Skeletal muscle satellite cell (primary cell): ENCODE results near the gene PNKD. TPM values are rescaled to one million over a fixed set of nuclear protein-coding genes. Genes with fewer than 3 reads are reported as not detected.

Experiments
- H3K27me3 ChIP-seq: 2 replicates; pipeline ENCODE4 v1.7.0; 2013; ENCODE audit warnings: low read length; ENCODE audit not compliant: control insufficient read depth, insufficient read depth
- H3K36me3 ChIP-seq: 2 replicates; pipeline ENCODE4 v1.7.0; 2013; ENCODE audit warnings: mild to moderate bottlenecking, control low read depth, low read length; ENCODE audit not compliant: insufficient read depth
- H3K4me1 ChIP-seq: 2 replicates; pipeline ENCODE4 v1.7.0; 2013; ENCODE audit warnings: low read length; ENCODE audit not compliant: control insufficient read depth, insufficient read depth
- H3K4me2 ChIP-seq: 2 replicates; pipeline ENCODE4 v1.7.0; 2013; ENCODE audit warnings: mild to moderate bottlenecking, low read length
- H3K4me3 ChIP-seq: 2 replicates; pipeline ENCODE4 v1.7.0; 2013; ENCODE audit warnings: low read length
- H3K9ac ChIP-seq: 2 replicates; pipeline ENCODE4 v1.7.0; 2013; ENCODE audit warnings: mild to moderate bottlenecking, low read depth, low read length, moderate library complexity
- H3K9me3 ChIP-seq: replicated peaks from 2 replicates; pipeline ENCODE4 v1.7.0; 2013; ENCODE audit warnings: mild to moderate bottlenecking, control low read depth, low read length
- total RNA-seq: library from RNA; depleted of rRNA; stranded (reverse); fragments of >200 nt; gene quantifications from 2 replicates; pipeline ENCODE4 v1.2.3, GENCODE V29; 2012; rRNA removed

PNKD gene, protein sequence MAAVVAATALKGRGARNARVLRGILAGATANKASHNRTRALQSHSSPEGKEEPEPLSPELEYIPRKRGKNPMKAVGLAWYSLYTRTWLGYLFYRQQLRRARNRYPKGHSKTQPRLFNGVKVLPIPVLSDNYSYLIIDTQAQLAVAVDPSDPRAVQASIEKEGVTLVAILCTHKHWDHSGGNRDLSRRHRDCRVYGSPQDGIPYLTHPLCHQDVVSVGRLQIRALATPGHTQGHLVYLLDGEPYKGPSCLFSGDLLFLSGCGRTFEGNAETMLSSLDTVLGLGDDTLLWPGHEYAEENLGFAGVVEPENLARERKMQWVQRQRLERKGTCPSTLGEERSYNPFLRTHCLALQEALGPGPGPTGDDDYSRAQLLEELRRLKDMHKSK
- 20.3 and 22.6 TPM in 2 replicates for total RNA-seq

- Histone ChIP-seq H3K9ac (peak within 1 kb of the TSS; percentile 95), H3K36me3 (peaks cover 43% of the 10 kb centered on the region), H3K4me1 (peaks cover 27% of the 10 kb centered on the region), H3K4me3 (peak within 1 kb of the TSS; percentile 98), H3K27me3 (no peaks in the 10 kb centered on the region), H3K4me2 (peak within 1 kb of the TSS; percentile 98), H3K9me3 (no peaks in the 10 kb centered on the region)
Observed at GRCh38 chr2:218269900-218270720, at the start of gene PNKD, which contains the start of gene AAMP. TSS of gene PNKD (plus strand) at chr2:218270519. CDS start at chr2:218270536, 17 bp downstream. TSS of gene AAMP (minus strand) at chr2:218270137. CDS start at chr2:218270086, 51 bp downstream.

GRCh38 chr2:218221000-218221399, 49.3 kb upstream of the PNKD start:
- Histone ChIP-seq H3K36me3 (peaks cover 57% of the 10 kb centered on the region), H3K27me3 (no peaks in the 10 kb centered on the region), H3K4me3 (peak overlapping the region; percentile 33), H3K9me3 (no peaks in the 10 kb centered on the region), H3K4me1 (peaks cover 49% of the 10 kb centered on the region), H3K9ac (no peak overlapping the region), H3K4me2 (peak overlapping the region; percentile 90)

DNA sequence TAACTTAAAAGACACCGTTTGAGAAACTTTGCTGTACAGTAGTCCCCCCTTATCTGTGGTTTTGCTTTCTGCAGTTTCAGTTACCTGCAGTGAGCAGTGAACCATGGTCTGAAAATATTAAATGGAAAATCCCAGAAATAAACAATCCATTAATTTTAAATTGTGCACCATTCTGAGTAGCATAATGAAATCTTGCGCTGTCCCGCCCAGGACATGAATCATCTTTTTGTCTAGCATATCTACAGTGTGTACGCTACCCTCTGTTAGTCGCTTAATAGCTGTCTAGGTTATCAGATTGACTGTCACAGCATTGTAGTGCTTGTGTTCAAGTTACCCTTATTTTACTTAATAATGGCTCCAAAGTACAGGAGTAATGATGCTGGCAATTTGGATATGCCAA, 47.3 kb upstream of the PNKD start:
- Histone ChIP-seq H3K9me3 (no peaks in the 10 kb centered on the region), H3K9ac (no peak overlapping the region), H3K4me1 (peaks cover 42% of the 10 kb centered on the region), H3K36me3 (peaks cover 67% of the 10 kb centered on the region), H3K4me3 (no peak overlapping the region), H3K4me2 (peak overlapping the region; percentile 8), H3K27me3 (no peaks in the 10 kb centered on the region)

- no peak overlapping the region for H3K9ac ChIP-seq
- no peak overlapping the region for H3K4me3 ChIP-seq
- no peaks in the 10 kb centered on the region for H3K9me3 ChIP-seq
- H3K4me2 ChIP-seq: no peak overlapping the region
- H3K4me1 ChIP-seq: peaks cover 46% of the 10 kb centered on the region
- no peaks in the 10 kb centered on the region for H3K27me3 ChIP-seq
- peaks cover 75% of the 10 kb centered on the region for H3K36me3 ChIP-seq
Observed at GRCh38 chr2:218224186-218224585, 46.1 kb upstream of the PNKD start.

DNA sequence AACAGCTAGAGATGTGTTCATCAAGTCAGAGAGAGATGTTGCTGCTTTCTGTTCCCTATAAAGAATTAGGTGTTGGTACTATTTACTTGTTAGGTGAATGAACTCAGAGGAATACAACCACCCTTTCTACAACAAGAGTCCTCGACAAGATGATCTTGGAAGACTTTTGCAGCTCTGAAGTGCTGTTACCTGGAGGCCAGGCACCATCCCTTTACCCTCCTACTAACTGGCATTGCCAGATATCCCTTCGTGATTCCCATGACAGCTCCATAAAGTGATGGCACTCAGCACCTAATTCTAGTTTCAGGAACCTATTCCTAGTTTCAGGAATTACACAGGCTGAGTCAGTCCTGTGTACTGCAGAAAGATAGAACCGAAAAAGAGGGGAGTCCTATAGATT, 43.4 kb upstream of the PNKD start:
- H3K4me3 ChIP-seq: no peak overlapping the region
- H3K4me1 ChIP-seq: peaks cover 42% of the 10 kb centered on the region
- H3K4me2 ChIP-seq: no peak overlapping the region
- no peaks in the 10 kb centered on the region for H3K9me3 ChIP-seq
- H3K9ac ChIP-seq: no peak overlapping the region
- H3K27me3 ChIP-seq: no peaks in the 10 kb centered on the region
- peaks cover 75% of the 10 kb centered on the region for H3K36me3 ChIP-seq

GRCh38 chr2:218228366-218229090, 41.8 kb upstream of the PNKD start:
- Histone ChIP-seq H3K9me3 (no peaks in the 10 kb centered on the region), H3K36me3 (peaks cover 73% of the 10 kb centered on the region), H3K4me1 (peaks cover 29% of the 10 kb centered on the region), H3K4me2 (peak overlapping the region; percentile 5), H3K4me3 (no peak overlapping the region), H3K9ac (no peak overlapping the region), H3K27me3 (no peaks in the 10 kb centered on the region)

DNA sequence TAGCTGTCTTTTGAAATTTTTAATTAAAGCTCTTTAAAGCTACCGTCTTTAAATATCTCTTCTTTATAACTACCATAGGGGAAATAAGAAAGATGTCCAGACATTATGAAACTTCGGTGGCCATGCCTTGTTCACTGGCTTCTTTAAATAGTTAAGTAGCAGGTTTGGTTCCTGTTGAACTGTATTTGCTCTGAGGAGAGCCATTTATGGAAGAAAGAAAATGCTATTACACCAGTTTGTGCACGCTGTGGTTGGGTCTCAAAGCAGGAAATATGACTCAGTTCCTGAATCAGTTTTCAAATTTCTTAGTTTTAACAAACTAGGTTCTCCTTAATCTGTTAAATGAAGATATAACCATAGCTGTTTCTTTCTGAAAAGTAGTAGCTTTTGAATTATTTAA, 41.1 kb upstream of the PNKD start:
- Histone ChIP-seq H3K4me3 (no peak overlapping the region), H3K9ac (peak overlapping the region; percentile 43), H3K9me3 (no peaks in the 10 kb centered on the region), H3K4me1 (peaks cover 26% of the 10 kb centered on the region), H3K27me3 (no peaks in the 10 kb centered on the region), H3K36me3 (peaks cover 74% of the 10 kb centered on the region), H3K4me2 (peak overlapping the region; percentile 5)

DNA sequence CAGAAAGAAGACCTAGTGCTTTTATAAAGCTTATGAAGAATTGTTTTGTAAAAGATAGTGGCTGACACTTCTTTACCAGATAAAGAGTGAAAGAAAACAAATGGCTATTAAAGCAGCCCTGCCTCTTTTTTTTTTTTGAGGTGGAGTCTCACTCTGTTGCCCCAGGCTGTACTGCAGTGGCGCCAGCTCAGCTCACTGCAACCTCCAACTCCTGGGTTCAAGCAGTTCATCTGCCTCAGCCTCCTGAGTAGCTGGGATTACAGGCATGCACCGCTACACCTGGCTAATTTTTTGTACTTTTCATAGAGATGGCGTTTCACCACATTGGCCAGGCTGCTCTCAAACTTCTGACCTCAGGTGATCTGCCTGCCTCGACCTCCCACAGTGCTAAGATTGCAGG, 40.5 kb upstream of the PNKD start:
- no peak overlapping the region for H3K4me3 ChIP-seq
- H3K27me3 ChIP-seq: no peaks in the 10 kb centered on the region
- peaks cover 26% of the 10 kb centered on the region for H3K4me1 ChIP-seq
- H3K9ac ChIP-seq: peak overlapping the region; percentile 43
- H3K36me3 ChIP-seq: peaks cover 74% of the 10 kb centered on the region
- H3K4me2 ChIP-seq: peak overlapping the region; percentile 28
- no peaks in the 10 kb centered on the region for H3K9me3 ChIP-seq

DNA sequence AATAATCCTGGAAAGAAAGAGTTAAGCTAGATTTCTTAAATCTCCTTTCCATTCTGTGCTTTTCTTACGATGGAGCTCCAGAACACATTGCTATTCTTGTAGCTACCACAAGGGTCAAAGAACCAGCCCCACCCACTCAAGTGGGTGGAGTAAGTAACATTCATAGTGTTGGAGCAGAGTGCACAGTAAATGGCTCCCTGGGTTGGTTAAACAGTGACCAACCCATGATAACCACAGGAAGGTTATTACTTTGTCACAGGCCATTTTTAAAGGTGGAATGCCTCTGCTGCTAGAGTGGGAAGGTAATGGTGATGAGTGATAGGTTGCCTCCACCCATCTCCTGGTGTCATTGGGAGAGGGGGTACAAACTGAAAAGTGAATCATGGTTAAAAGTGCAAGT, 39.4 kb upstream of the PNKD start:
- peaks cover 26% of the 10 kb centered on the region for H3K4me1 ChIP-seq
- H3K4me3 ChIP-seq: no peak overlapping the region
- no peaks in the 10 kb centered on the region for H3K27me3 ChIP-seq
- H3K9me3 ChIP-seq: no peaks in the 10 kb centered on the region
- H3K36me3 ChIP-seq: peaks cover 74% of the 10 kb centered on the region
- H3K9ac ChIP-seq: no peak overlapping the region
- H3K4me2 ChIP-seq: no peak overlapping the region

DNA sequence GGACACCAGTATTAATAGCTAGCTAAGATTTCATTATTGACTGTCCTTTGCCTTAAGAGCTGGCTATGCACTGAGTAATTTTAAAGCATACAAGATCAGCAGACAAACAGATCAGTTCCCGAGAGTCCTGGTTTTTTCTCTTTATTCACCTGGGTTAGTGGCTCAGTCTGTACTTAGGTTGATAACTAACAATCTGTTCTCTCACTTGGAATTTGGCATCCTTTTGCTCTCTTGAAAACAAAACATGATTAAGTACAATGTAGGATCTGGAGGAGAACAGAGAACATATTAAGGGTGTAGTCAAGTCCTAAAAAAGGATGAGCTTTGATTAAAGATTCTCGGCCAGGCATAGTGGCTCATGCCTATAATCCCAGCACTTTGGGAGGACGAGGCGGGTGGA, 36.8 kb upstream of the PNKD start:
- Histone ChIP-seq H3K4me2 (no peak overlapping the region), H3K4me1 (peaks cover 23% of the 10 kb centered on the region), H3K36me3 (peaks cover 85% of the 10 kb centered on the region)

GRCh38 chr2:218234521-218234920, 35.8 kb upstream of the PNKD start:
- H3K4me1 ChIP-seq: peaks cover 16% of the 10 kb centered on the region
- H3K4me3 ChIP-seq: no peak overlapping the region
- no peaks in the 10 kb centered on the region for H3K27me3 ChIP-seq
- H3K4me2 ChIP-seq: no peak overlapping the region
- no peak overlapping the region for H3K9ac ChIP-seq
- no peaks in the 10 kb centered on the region for H3K9me3 ChIP-seq
- peaks cover 90% of the 10 kb centered on the region for H3K36me3 ChIP-seq

More for the DNA sequence above, 36.8 kb upstream of the PNKD start:
- Histone ChIP-seq H3K9me3 (no peaks in the 10 kb centered on the region), H3K4me3 (no peak overlapping the region), H3K9ac (no peak overlapping the region), H3K27me3 (no peaks in the 10 kb centered on the region)
